Renal cortex interstitium (tissue), 11 donors: ENCODE results near the gene AK8. TPM values are rescaled to one million over a fixed set of nuclear protein-coding genes. Genes with fewer than 3 reads are reported as not detected.

ENCODE experiments used
- DNase-seq, 11 donors: peaks; one replicate each; pipeline ENCODE4 v3.0.0-alpha.2; 2013; ENCODE audit warnings: low read depth in 9 of 11, low spot score in 4 of 11; ENCODE audit errors: extremely low read depth in 1 of 11
- polyA plus RNA-seq, 3 donors: library from polyadenylated mRNA; unstranded; fragments of 120-200 nt; gene quantifications; one replicate each; pipeline ENCODE4 v1.2.1, GENCODE V29; 2013; ENCODE audit not compliant: insufficient read length in 3 of 3

AK8 gene
- polyA plus RNA-seq, 3 donors: 4.1 to 5.0 (median 4.2) TPM

GRCh38 chr9:132894862-132895835 is 17.1 kb upstream of the AK8 start:
- no peak for DNase-seq

GRCh38 chr9:132894346-132894745 is 16.3 kb upstream of the AK8 start:
- DNase-seq: no peak

- DNase-seq: no peak
Measured at GRCh38 chr9:132892400-132892799, 14.3 kb upstream of the AK8 start.

- no peak for DNase-seq
Measured at GRCh38 chr9:132888151-132888550, 10.1 kb upstream of the AK8 start.

GRCh38 chr9:132887181-132888120 is 9.4 kb upstream of the AK8 start:
- DNase-seq: no peak

- no peak for DNase-seq
Measured at GRCh38 chr9:132886334-132886725, 8.2 kb upstream of the AK8 start.

GRCh38 chr9:132885720-132886333 is 7.7 kb upstream of the AK8 start:
- DNase-seq: no peak

GRCh38 chr9:132883349-132884294 is 5.5 kb upstream of the AK8 start:
- DNase-seq: no peak

GRCh38 chr9:132882616-132883015 is 4.5 kb upstream of the AK8 start:
- DNase-seq: no peak

GRCh38 chr9:132881826-132882225 is 3.7 kb upstream of the AK8 start:
- DNase-seq: no peak

GRCh38 chr9:132880324-132880661 is 2.2 kb upstream of the AK8 start:
- no peak for DNase-seq

GRCh38 chr9:132879457-132880323 is 1.6 kb upstream of the AK8 start:
- no peak for DNase-seq

- peak; percentile 24 to 69 (median 51) for DNase-seq
Measured at GRCh38 chr9:132878695-132879456, 792 bp upstream of the AK8 start, which contains the start of gene SPACA9. SPACA9 (plus strand) TSS chr9:132878898; CDS start chr9:132883948, 5,050 bp downstream.

GRCh38 chr9:132877458-132877823 is 643 bp downstream of the AK8 start:
- no peak for DNase-seq

GRCh38 chr9:132876849-132877248 is 1.2 kb downstream of the AK8 start:
- no peak for DNase-seq

GRCh38 chr9:132875159-132875558 is 2.9 kb downstream of the AK8 start:
- no peak for DNase-seq

GRCh38 chr9:132873403-132873802 is 4.7 kb downstream of the AK8 start:
- DNase-seq: no peak
